Measurements from ENCODE around the gene SNTB2. TPM values are rescaled to one million over a fixed set of nuclear protein-coding genes. Genes with fewer than 3 reads are reported as not detected.
A peak's percentile ranks its signal among the peaks of the same experiment; 100 is the strongest.

Gene SNTB2
- total and polyA plus RNA-seq, 10 donors: 1.9 to 48.5 (median 28.9) TPM

- peaks cover 0 to 9% (median 0%) of the 10 kb centered on the region in 6 donors for H3K4me1 ChIP-seq
- TF ChIP-seq POLR2AphosphoS5 (IDR thresholded peaks at IDR 0.05): no peak
- no peak for TF ChIP-seq CTCF (IDR thresholded peaks at IDR 0.05 in 8 of 11, conservative IDR thresholded peaks at IDR 0.05 in 3 of 11)
- TF ChIP-seq POLR2A (IDR thresholded peaks at IDR 0.05): no peak
- H3K27ac ChIP-seq: no peak overlapping the region
- no peaks in the 10 kb centered on the region for H3K27me3 ChIP-seq (replicated peaks in 1 of 7)
- no peak for DNase-seq
- WGBS, 5 donors: 84 to 96% (median 86%) methylated on average over 4 of the region's 4 CpGs
- intact Hi-C loops (cut with DNase I; ENCODE audit: low total_unique reads): no loop called here
- peaks cover 0 to 56% (median 8%) of the 10 kb centered on the region in 6 donors for H3K36me3 ChIP-seq
- H3K9me3 ChIP-seq: no peaks in the 10 kb centered on the region
- no peak overlapping the region for H3K4me3 ChIP-seq
Observed at GRCh38 chr16:69273009-69273408, 86.0 kb downstream of the SNTB2 start.

GRCh38 chr16:69274699-69275235 is 87.8 kb downstream of the SNTB2 start:
- no peak for DNase-seq
- H3K4me3 ChIP-seq: no peak overlapping the region
- intact Hi-C loops (cut with DNase I; ENCODE audit: low total_unique reads): no loop called here
- 78 to 88% (median 83%) methylated on average over 4 of the region's 4 CpGs for WGBS, 5 donors
- peaks cover 0 to 9% (median 0%) of the 10 kb centered on the region in 6 donors for H3K4me1 ChIP-seq
- no peaks in the 10 kb centered on the region for H3K9me3 ChIP-seq
- peak overlapping the region in 1 of 8 donors; percentile 24 for H3K27ac ChIP-seq
- no peaks in the 10 kb centered on the region for H3K27me3 ChIP-seq (replicated peaks in 1 of 7)
- TF ChIP-seq POLR2A (IDR thresholded peaks at IDR 0.05) (no peak), POLR2AphosphoS5 (IDR thresholded peaks at IDR 0.05) (no peak), CTCF (IDR thresholded peaks at IDR 0.05 in 8 of 11, conservative IDR thresholded peaks at IDR 0.05 in 3 of 11) (no peak)
- H3K36me3 ChIP-seq: peaks cover 0 to 45% (median 8%) of the 10 kb centered on the region in 6 donors

GRCh38 chr16:69276148-69277115 is 89.5 kb downstream of the SNTB2 start:
- no peak overlapping the region for H3K27ac ChIP-seq
- intact Hi-C loops (cut with DNase I; ENCODE audit: low total_unique reads): no loop called here
- no peak overlapping the region for H3K4me3 ChIP-seq
- peaks cover 0 to 9% (median 0%) of the 10 kb centered on the region in 6 donors for H3K4me1 ChIP-seq
- 77 to 89% (median 87%) methylated on average over 7 of the region's 7 CpGs for WGBS, 5 donors
- no peaks in the 10 kb centered on the region for H3K9me3 ChIP-seq
- no peak for TF ChIP-seq CTCF (IDR thresholded peaks at IDR 0.05 in 8 of 11, conservative IDR thresholded peaks at IDR 0.05 in 3 of 11)
- TF ChIP-seq POLR2AphosphoS5 (IDR thresholded peaks at IDR 0.05): peak in 1 of 3 donors; percentile 7
- peaks cover 0 to 29% (median 4%) of the 10 kb centered on the region in 6 donors for H3K36me3 ChIP-seq
- no peak for DNase-seq
- no peaks in the 10 kb centered on the region for H3K27me3 ChIP-seq (replicated peaks in 1 of 7)

GRCh38 chr16:69277413-69277812 is 90.4 kb downstream of the SNTB2 start:
- no peak for DNase-seq
- Histone ChIP-seq H3K4me1 (peaks cover 0 to 9% (median 0%) of the 10 kb centered on the region in 6 donors), H3K27ac (no peak overlapping the region), H3K27me3 (replicated peaks in 1 of 7) (no peaks in the 10 kb centered on the region), H3K36me3 (peaks cover 0 to 19% (median 2%) of the 10 kb centered on the region in 6 donors), H3K9me3 (no peaks in the 10 kb centered on the region), H3K4me3 (no peak overlapping the region)
- intact Hi-C loops (cut with DNase I; ENCODE audit: low total_unique reads): no loop called here
- 33 to 96% (median 88%) methylated on average over 1 of the region's 1 CpG for WGBS, 5 donors
- TF ChIP-seq POLR2AphosphoS5 (IDR thresholded peaks at IDR 0.05) (no peak), POLR2A (IDR thresholded peaks at IDR 0.05) (no peak), CTCF (IDR thresholded peaks at IDR 0.05 in 8 of 11, conservative IDR thresholded peaks at IDR 0.05 in 3 of 11) (no peak)
